DND-41 (cell line): ENCODE results near the gene PRR36.
"Not testable (repeated sequence)": the region's sequence is repeated elsewhere in the genome, so short reads cannot be mapped to it uniquely, and the experiment has no call there.

Experiments
- ATAC-seq: fragments of 200-7000 bp; cut with Tn5 transposase; 3 replicates; pipeline ENCODE4 v1.9.1; 2021; ENCODE audit warnings: low read depth; ENCODE audit not compliant: insufficient read depth
- DNase-seq: peaks from one replicate; pipeline ENCODE4 v3.0.0-alpha.2; 2020
- H2AFZ ChIP-seq: 2 replicates; pipeline ENCODE4 v1.6.0; 2012; ENCODE audit warnings: low read depth, low read length
- H3K27ac ChIP-seq: 2 replicates; pipeline ENCODE4 v1.5.1; 2012; ENCODE audit warnings: low read length, inconsistent platforms
- H3K27me3 ChIP-seq: fragments of 200-600 bp; sonication (generic); 2 replicates; pipeline ENCODE4 v1.6.0; 2012; ENCODE audit warnings: low read length, mild to moderate bottlenecking, inconsistent platforms; ENCODE audit not compliant: insufficient read depth, poor library complexity
- H3K36me3 ChIP-seq: 2 replicates; pipeline ENCODE4 v1.5.1; 2012; ENCODE audit warnings: low read length, inconsistent platforms; ENCODE audit not compliant: insufficient read depth
- H3K4me1 ChIP-seq: 2 replicates; pipeline ENCODE4 v1.5.1; 2012; ENCODE audit warnings: mild to moderate bottlenecking, low read length; ENCODE audit not compliant: insufficient read depth
- H3K4me2 ChIP-seq: 2 replicates; pipeline ENCODE4 v1.6.0; 2012; ENCODE audit warnings: mild to moderate bottlenecking, moderate library complexity, low read length, inconsistent platforms; ENCODE audit not compliant: insufficient read depth
- H3K4me3 ChIP-seq, 2 experiments: fragments of 200-600 bp in 1 of 2; shearing (Covaris generic) in 1 of 2; 2 replicates each; pipeline ENCODE4 v1.5.1; 2012 to 2016; ENCODE audit warnings: inconsistent platforms in 2 of 2, low read length in 2 of 2, mild to moderate bottlenecking in 2 of 2, low read depth in 1 of 2, moderate library complexity in 1 of 2
- H3K79me2 ChIP-seq: 2 replicates; pipeline ENCODE4 v1.6.0; 2012; ENCODE audit warnings: low read length, inconsistent platforms; ENCODE audit not compliant: insufficient read depth
- H3K9ac ChIP-seq: 2 replicates; pipeline ENCODE4 v1.6.0; 2012; ENCODE audit warnings: low read depth, mild to moderate bottlenecking, inconsistent platforms, low read length, moderate library complexity
- H3K9me3 ChIP-seq: 2 replicates; pipeline ENCODE4 v1.5.1; 2012; ENCODE audit warnings: low read length, moderate library complexity, mild to moderate bottlenecking, inconsistent platforms; ENCODE audit not compliant: insufficient read depth, severe bottlenecking
- H4K20me1 ChIP-seq: 2 replicates; pipeline ENCODE4 v1.6.0; 2012; ENCODE audit warnings: low read length; ENCODE audit not compliant: insufficient read depth
- EZH2 ChIP-seq: IDR thresholded peaks from 3 replicates; pipeline ENCODE4 v1.6.1; 2012; ENCODE audit warnings: borderline replicate concordance, low read depth, mild to moderate bottlenecking, moderate library complexity, low read length, inconsistent platforms; ENCODE audit not compliant: severe bottlenecking
- TF ChIP-seq, protein P1 (sequence below): IDR thresholded peaks from 2 replicates; pipeline ENCODE4 v1.5.1; 2012; ENCODE audit warnings: borderline replicate concordance, low read length, moderate library complexity, mild to moderate bottlenecking; ENCODE audit not compliant: poor library complexity, severe bottlenecking; ENCODE audit errors: extremely low read depth

The PRR36 gene

DNA sequence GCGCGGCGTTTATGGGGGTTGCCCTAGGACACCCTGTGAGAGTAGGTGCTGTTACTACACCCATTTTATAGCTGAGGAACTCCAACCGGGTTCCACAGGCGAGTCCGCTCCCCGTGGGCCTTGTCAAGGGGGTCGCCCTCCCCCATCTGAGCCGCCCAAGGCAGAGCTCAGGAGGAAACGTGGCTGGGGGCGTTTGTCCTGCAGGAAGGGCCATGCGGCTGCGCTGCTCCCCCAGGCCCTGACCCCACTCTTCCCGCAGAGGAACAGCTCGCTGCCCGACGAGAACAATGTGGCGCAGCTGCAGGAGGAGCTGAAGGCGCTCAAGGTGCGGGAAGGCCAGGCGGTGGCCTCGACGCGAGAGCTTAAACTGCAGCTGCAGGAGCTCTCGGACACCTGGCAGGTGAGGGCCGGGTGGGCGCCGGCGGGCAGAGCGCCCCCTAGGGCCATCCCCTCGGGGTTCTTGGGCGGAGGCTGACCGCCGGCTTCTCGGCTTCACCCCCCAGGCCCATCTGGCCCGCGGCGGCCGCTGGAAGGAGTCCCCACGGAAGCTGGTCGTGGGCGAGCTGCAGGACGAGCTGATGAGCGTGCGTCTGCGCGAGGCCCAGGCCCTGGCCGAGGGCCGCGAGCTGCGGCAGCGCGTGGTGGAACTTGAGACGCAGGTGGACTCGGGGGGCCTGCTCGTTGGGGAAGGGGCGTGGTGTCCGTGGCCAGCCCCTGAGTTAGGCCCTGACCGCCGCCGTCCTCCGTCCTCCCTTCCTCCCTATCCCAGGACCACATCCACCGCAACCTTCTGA, 12.4 kb downstream of the PRR36 start:
- Histone ChIP-seq H3K27ac (no peak overlapping the region), H3K4me2 (no peak overlapping the region), H3K27me3 (no peaks in the 10 kb centered on the region), H2AFZ (no peak overlapping the region), H3K9ac (no peak overlapping the region), H3K4me1 (no peaks in the 10 kb centered on the region), H3K36me3 (peaks cover 6% of the 10 kb centered on the region), H3K9me3 (no peaks in the 10 kb centered on the region), H3K4me3 (no peak overlapping the region), H4K20me1 (peaks cover 4% of the 10 kb centered on the region; the same call in 1 of the 2 replicates), H3K79me2 (no peaks in the 10 kb centered on the region)
- no peak for TF ChIP-seq EZH2
- DNase-seq: no peak
- ATAC-seq: no peak

DNA sequence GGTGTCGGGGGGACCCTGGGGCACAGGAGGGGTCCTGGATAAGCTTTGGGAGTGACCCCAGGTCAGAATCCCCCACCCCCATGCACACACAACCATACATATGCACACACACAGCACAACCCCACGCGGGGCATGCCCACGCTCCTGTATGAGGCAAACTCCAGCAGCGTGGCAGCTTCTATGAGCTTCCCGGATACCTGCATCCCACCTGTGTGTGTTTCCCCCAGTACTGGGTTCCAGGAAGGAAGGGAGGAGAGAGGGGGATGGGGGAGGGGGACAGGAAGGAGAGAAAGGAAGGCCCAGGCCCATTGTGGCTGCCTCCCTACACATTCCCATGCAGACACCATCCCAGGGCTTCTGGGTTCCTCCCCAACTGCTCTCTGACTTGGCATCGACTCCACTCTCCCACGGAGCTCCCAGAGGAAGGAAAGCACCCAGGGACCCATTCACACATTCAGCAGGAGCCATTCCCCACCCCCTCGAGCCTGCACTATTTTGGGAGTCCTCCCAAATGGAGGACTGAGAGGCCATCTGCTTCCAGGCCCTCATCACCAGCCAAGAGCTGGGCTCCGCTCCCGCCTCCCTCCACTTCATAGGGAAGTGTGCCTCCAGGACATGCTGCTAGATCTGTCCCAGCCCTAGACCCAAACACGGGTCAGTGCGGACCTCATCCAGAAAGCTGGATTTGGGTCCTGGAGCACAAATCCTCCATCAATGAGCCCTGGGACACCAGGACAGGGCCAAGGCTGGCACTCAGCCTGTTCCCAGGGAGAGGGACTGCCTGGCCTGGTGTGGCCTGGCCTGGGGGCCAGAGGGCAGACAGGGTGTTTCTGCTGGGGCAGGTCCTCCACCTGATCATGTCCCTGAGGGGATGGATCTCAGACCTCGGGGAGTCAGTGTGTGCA, 13.2 kb downstream of the PRR36 start:
- Histone ChIP-seq H3K4me3 (no peak overlapping the region), H3K79me2 (no peaks in the 10 kb centered on the region), H3K27ac (no peak overlapping the region), H3K36me3 (peaks cover 6% of the 10 kb centered on the region), H3K4me2 (no peak overlapping the region), H3K4me1 (no peaks in the 10 kb centered on the region), H3K9ac (no peak overlapping the region), H3K9me3 (no peaks in the 10 kb centered on the region), H4K20me1 (peaks cover 4% of the 10 kb centered on the region; the same call in 1 of the 2 replicates), H3K27me3 (no peaks in the 10 kb centered on the region), H2AFZ (no peak overlapping the region)
- TF ChIP-seq EZH2: no peak
- TF ChIP-seq, protein P1, sequence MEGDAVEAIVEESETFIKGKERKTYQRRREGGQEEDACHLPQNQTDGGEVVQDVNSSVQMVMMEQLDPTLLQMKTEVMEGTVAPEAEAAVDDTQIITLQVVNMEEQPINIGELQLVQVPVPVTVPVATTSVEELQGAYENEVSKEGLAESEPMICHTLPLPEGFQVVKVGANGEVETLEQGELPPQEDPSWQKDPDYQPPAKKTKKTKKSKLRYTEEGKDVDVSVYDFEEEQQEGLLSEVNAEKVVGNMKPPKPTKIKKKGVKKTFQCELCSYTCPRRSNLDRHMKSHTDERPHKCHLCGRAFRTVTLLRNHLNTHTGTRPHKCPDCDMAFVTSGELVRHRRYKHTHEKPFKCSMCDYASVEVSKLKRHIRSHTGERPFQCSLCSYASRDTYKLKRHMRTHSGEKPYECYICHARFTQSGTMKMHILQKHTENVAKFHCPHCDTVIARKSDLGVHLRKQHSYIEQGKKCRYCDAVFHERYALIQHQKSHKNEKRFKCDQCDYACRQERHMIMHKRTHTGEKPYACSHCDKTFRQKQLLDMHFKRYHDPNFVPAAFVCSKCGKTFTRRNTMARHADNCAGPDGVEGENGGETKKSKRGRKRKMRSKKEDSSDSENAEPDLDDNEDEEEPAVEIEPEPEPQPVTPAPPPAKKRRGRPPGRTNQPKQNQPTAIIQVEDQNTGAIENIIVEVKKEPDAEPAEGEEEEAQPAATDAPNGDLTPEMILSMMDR: no peak
- ATAC-seq (no peak), DNase-seq (no peak)

DNA sequence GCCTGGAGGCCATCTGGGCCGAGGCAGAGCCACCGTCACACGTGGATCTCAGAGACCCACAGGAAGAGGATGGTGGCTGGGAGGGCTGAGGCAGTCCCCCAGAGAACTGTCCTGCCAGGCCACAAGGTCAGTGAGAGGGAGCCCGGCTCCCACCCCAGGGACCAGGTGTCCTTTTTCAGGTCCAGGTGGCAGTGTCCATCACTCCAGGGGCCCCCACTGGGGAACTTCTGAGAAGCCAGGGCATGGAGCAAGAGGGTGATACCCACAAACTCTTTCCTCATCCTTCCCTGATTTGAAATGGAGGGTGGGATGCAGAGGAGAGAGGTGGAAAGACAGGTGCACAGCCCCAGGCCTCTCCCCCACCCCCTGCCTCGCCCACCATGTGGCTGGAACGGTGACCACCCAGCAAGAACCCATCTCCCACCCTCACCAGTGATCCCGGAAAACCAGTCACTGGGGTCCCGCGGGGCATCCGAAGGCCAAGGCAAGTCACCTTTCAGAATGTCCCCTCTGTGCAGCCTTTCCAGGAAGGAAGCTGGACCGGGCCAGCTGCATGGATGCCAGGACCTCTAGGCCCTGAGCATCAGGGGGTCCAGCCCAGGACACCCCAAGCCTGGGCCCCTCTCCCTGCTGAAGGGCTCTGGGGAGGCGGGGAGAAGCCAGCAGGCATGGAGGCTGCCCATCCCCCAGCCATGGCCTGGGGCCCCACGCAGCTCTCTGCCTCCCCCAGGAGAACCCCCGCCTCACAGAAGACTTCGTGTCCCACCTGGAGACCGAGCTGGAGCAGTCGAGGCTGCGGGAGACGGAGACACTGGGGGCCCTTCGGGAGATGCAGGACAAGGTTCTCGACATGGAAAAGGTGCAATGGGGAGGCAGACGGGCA, 14.1 kb downstream of the PRR36 start:
- H3K79me2 ChIP-seq: no peaks in the 10 kb centered on the region
- ATAC-seq (no peak), DNase-seq (no peak)
- peaks cover 4% of the 10 kb centered on the region; the same call in 1 of the 2 replicates for H4K20me1 ChIP-seq
- H3K27ac ChIP-seq: no peak overlapping the region
- H3K4me1 ChIP-seq: no peaks in the 10 kb centered on the region
- H3K4me2 ChIP-seq: no peak overlapping the region
- H3K4me3 ChIP-seq: no peak overlapping the region
- TF ChIP-seq, protein P1: no peak
- TF ChIP-seq EZH2: no peak
- H3K27me3 ChIP-seq: no peaks in the 10 kb centered on the region
- no peak overlapping the region for H3K9ac ChIP-seq
- peaks cover 6% of the 10 kb centered on the region for H3K36me3 ChIP-seq
- H2AFZ ChIP-seq: no peak overlapping the region
- H3K9me3 ChIP-seq: no peaks in the 10 kb centered on the region

DNA sequence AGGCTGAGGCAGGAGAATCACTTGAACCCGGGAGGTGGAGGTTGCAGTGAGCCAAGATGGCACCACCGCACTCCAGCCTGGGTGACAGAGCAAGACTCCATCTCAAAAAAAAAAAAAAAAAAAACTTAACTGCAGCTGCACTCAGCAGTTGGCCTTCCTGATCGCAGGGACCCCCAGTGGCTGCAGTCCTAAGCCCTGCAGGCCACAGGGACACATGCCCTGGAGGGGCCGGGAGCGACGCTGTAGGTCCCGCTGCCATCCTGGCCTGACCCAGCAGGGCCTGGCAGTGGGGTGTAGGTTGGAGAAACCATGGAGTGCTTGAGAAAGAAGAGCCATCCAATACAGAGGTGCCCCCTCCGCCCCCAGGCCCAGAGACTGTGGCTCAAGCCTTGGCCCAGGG, 15.1 kb downstream of the PRR36 start:
- not testable (repeated sequence) for ATAC-seq, H3K4me2 ChIP-seq, H3K9ac ChIP-seq, H2AFZ ChIP-seq, H3K27me3 ChIP-seq, H3K9me3 ChIP-seq, H3K36me3 ChIP-seq, DNase-seq, H3K4me3 ChIP-seq, H3K4me1 ChIP-seq, H4K20me1 ChIP-seq, H3K79me2 ChIP-seq, H3K27ac ChIP-seq
